Hematopoietic multipotent progenitor cell treated with erythropoietin and hydrocortisone succinate and interleukin-3 and kit ligand, for 6 days (in vitro differentiated cells): Measurements from ENCODE around the gene GJB2.

Source experiments
- DNase-seq: peaks from one replicate; pipeline ENCODE4 v3.0.0-alpha.2; 2015

The GJB2 gene

DNA sequence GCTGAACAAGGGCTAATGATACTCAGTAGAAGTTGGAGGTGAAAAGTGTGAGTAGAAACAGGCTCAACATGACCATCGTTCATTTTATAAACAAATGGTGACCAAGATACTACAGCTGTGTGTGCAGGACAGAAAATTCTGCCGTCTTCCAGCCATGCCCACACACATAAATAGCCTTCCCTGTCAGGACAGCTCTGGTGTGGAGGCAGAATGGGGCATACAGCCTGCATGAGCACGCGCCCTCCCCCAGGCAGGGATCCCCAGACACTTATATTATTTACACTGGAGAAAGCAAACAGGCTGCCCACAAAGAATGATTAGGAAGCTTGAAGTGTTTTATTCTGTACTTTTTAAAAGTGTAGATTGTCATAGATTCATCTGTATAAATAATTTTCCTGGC lies 52.3 kb downstream of the GJB2 start:
- no peak for DNase-seq

DNA sequence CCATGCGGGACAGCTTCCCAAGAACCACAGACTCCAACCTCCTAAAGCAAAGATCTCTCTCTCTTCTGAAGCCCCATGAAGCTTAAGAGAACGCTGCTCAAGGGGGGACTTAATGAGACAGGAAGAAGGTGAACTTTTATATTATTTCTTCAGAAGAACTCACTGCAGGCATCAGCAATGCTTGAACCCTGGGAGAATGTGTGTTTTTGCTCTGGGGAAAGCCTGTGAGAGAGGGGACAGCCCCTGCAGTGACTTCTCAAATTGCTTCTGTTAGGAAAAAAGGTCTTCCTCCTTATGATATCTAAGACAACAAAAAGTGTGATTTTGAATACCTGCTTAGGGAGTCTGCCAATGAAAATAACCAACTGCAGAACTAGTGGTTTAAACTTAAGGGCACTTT lies 54.9 kb downstream of the GJB2 start:
- no peak for DNase-seq
